Astrocyte (in vitro differentiated cells and primary cell): ENCODE data around the gene FAM228A.

Experiments
- CTCF ChIP-seq: IDR thresholded peaks from 2 replicates; pipeline ENCODE4 v1.5.1; 2011; ENCODE audit warnings: low read depth, mild to moderate bottlenecking, inconsistent platforms, low read length, moderate library complexity; ENCODE audit not compliant: insufficient read depth
- EZH2 ChIP-seq: IDR thresholded peaks from 2 replicates; pipeline ENCODE4 v1.6.1; 2012; ENCODE audit warnings: mild to moderate bottlenecking, low read length, inconsistent platforms; ENCODE audit not compliant: insufficient read depth

GRCh38 chr2:24181849-24182248 lies 7.0 kb downstream of the FAM228A start:
- TF ChIP-seq CTCF = no peak
- no peak for TF ChIP-seq EZH2
